ENCODE measurements around the gene FAM83G.
"Not testable (repeated sequence)": the region's sequence is repeated elsewhere in the genome, so short reads cannot be mapped to it uniquely, and the experiment has no call there.

Gene FAM83G

DNA sequence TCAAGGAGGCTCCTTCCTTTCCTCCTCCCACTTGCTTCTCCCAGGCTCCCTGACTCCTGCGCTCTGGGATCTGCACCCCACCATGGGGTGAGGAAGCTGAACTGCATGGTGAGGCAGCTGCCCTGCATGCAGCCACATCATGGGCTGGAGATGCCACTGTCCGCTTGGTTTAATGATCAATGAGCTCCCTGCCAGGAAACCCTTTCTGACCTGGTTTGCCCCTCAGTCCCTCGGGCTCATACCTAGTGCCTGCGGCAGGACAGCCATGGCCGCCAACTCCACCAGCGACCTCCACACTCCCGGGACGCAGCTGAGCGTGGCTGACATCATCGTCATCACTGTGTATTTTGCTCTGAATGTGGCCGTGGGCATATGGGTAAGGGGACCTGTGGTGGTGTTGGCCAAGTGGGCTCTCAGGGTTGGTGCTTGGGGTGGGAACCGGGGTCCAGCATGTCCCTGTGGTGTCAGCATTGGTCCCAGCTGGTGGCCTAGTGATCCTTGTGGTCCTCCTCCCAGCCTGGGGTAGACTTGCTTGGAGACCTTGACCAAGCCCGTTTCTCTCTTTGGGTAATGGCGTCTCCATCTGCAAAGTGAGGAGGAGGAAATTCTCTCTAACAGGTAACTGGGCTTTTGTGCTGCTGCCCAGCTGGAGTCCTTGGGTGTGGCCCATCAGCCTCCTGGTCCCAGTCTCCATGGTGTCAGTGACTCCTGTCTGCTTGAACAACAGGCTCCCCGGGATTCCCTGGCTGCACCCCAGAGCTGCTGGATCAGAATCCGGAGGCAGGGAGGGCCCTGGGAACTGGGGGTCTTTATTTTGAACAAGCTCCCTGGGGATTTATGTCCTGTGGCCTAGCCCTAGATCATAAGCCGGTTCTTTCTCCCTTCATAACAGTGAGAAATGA lies 52.4 kb downstream of the FAM83G start, which contains the start of gene SLC5A10:
Gene SLC5A10 (plus strand): TSS at position 225 of the 902 bp plus-strand sequence. CDS start 41 bp downstream, at position 266.
- DNase-seq (ENCODE audit: low read depth) = no peak

DNA sequence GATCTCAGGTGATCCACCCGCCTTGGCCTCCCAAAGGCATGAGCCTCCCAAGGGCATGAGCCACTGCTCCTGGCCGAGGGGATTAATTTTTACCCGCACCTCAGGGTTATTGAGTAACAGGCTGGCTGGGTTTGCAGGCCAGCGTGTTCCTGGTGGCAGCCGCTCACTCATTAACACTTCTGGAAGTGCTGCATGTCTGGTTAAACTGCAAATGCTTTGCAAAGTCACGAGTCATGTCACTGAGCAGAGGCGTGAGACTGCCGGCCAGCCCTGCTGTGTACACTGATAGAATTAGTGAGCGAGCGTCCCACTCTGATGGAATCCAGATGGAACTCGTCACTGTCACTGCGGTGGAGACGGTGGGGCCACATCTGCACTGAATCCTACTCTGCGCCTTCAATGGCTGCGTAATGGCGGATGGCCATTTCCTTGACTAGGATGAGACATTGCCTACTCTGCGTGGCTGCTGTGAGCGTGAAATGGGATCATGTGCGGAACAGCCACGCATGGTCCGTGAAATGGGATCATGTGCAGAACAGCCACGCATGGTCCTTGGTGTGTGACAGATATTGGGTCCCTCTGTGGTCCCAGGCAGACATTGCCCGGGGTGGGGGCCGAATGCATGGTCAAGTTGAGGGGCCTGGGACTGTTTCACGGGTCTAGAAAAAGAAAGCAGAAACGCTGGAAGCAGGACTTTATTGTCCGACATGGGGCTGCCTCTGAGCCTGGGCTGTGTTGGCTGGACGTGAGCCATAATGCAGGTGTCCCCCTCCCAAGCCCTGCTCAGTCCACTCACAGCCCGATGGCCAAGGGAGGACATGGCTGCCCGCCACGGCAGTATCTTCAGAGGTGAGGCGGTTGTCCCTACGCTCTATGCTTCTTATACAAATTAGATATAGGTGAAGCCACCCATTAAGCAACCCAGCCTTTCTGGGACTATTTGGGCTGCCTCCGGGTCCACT lies 53.3 kb downstream of the FAM83G start:
- no peak for DNase-seq (ENCODE audit: low read depth)

DNA sequence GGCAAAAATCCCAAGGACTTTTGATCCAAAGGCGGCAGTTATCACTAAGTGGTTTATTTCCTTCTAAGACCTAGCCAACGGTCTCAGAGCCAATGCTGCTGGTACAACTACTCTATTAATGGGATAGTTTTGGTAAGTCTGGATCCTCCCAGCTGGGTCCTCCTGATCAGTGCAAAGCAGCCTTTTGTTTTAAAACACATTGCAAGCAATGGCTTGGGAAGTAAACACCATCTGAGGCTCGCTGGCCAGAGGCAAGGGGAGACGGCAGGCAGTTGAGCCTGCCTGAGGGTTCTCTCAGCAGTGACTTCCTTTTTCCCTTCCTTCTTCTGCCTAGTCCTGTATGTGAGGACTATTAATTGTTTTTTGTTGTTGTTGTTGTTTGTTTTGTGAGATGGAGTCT lies 54.2 kb downstream of the FAM83G start:
- DNase-seq (ENCODE audit: low read depth) = no peak

DNA sequence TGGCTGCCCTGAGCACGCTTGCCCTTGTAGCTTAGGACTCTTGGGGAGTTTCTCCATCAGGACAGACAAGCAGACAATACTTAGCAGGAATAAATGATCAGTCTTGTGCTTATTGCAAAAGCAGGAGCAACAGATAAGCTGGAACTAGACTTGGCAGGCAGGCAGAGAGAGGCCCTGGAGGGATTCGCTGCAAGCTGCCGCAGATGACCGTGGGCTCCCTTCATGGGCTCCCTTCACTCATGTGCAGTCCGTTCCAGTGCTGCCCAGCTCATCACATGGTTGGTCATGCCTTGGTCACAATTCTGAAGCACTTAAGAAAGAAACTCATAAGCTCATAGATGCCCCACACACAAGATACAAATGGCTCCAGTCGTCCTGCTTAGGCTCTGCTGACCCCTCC lies 55.0 kb downstream of the FAM83G start:
- DNase-seq (ENCODE audit: low read depth) = no peak

DNA sequence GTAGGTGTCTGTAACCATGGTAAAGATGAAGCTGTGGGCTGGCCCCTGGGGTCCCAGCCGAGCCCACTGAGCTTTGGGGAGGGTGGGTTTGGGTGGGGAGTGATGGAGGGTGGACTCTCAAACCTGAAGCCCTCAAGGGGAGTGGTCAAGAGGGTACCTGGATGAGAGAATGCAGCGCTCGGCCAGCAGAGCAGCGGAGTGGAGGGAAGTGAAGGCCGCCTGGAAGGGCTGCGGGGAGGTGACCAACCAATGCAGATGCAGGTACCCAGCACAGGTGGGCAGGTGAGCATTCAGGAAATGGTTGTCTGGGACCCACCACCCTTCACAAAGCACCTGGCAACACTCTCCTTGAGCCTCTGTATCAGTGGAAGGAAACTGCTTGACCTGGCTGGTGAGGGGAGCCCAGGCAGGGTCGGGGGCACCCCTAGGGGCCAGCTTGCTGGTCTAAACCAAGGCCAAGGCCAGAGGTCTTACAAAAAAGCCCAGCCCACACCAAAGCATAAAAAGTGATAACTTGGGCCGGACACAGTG lies 56.0 kb downstream of the FAM83G start:
- DNase-seq (ENCODE audit: low read depth) = no peak

DNA sequence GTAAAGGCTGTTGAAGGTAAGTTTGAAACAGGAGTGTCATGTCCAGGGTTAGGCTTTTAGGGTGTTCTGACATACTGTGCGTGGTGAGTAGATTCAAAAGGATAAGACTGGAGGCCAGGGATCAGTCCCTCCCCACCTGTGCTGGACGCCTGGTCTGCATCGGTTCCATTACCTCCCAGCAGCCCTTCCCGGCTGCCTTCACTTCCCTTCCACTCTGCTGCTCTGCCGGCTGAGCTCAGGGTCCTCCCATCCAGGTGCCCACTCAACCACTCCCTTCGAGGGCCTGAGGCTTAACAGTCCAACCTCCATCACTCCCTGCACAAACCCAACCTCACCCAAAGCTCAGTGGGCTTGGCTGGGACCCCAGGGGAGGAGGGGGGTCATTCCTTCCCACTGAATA lies 56.7 kb downstream of the FAM83G start:
- no peak for DNase-seq (ENCODE audit: low read depth)

DNA sequence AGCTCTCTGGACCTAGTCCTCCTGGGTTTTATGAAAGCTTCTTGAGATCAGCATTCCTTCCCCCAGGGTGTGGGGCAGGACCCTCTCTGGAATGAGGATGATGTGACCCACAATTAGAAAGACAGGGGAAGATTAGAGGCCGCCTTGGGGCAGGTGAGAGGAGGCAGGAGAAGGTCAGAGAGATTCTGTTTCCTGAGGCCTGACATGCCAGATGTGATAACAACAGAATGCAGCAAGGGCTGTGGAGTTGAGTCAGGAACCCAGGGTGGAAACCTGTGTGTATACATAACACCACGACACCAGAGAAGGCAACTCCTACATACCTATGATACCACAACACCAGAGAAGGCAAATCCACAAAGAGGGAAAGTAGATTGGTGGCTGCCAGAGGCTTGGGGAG lies 58.0 kb downstream of the FAM83G start:
- no peak for DNase-seq (ENCODE audit: low read depth)

DNA sequence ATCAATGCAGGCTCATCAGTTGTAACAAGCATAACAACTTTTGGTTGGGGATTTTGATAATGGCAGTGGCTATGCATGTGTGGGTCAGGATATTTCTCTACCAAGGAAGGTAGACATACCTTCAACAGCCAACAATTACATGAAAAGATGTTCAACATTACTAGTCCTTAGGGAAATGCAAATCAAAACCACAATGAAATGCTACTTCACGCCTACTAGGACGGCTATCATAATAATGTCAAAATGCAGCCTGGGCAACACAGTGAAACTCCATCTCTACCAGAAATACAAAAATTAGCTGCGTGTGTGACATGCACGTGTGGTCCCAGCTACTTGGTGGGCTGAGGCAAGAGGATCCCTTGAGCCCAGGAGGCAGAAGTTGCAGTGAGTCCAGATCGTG lies 59.9 kb downstream of the FAM83G start:
- DNase-seq (ENCODE audit: low read depth) = no peak

DNA sequence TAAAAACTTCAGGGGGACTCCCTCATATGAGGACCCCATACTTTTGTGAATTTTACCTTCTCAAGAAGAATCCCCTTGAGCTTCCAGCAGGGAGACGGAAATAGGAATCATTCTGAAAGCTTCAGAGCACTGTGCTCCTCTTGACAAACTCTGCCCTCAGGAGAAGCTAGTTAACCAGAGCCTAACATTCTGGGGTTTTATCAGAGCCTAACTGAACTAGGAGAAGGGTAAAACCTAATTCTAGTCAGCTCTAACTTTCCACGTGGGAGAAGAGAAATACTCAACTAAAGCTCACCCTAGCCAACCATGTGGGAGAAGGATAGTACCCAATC lies 65.9 kb downstream of the FAM83G start:
- no peak for DNase-seq (ENCODE audit: low read depth)

DNA sequence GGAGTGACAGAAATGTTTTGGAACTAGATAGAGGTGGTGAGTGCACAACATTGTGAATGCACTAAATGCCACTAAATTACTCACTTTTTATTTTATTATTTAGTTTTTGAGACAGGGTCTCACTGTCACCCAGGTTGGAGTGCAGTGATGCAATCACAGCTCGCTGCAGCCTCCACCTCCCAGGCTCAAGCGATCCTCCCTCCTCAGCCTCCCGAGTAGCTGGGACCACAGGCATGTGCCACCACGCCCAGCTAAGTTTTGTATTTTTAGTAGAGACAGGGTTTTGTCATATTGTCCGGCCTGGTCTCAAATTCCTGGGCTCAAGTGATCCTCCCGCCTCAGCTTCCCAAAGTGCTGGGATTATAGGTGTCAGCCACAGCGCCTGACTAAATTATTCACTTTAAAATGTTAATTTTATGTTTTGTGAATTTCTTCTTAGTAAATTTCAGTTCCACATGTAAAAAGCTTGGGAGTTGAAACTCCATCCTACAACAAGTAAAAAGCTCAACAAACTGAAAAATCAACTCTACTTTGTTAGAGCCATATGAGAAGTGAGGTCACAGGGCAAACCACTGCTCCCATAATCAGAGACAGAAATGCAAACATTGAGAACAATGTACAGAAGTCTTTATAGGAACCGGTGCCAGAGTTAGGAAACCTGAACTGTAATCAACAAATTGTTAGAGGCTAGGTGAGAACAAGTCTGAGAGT lies 66.4 kb downstream of the FAM83G start:
- DNase-seq (ENCODE audit: low read depth) = no peak

DNA sequence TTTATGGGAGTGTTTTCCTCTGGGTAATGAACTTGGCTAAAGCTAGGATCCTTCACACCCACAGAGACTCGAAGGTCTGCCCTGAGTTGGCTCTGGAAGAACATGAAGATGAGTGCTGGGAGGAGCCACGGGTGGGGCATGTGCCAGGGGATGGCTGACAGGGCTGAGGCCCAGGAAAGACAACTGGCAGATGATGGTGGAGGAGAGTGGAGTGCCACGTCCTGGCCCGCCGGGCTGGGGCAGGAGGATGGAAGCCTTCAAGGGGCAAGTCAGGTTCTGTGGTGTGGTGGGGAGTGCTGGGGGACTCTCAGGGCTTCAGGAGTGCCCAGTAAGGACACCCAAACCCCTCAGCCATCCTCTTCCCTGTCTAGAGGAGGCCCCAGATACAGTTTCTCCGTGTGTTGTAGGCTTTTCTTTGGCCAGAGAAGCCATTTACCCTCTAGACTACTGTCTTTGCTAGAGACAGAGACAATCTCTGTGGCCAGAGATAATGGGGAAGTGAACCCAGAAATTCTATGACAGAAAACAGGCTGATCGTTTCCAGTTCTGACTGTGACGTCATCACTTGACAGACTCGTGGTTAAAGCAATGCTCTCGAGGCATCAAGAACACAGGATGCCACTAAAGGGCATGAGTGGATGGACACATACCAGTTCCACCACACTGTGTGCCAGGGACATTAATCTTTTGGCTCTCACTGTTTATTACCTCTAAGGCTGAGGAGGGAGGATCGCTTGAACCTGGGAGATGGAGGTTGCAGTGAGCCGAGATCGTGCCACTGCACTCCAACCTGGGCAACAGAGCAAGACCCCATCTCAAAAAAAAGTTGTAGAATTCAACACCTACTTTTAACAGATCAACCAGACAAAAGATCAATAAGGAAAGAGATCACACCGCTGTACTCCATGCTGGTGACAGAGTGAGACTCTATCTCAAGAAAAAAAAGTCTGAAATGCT lies 71.2 kb downstream of the FAM83G start:
- DNase-seq (ENCODE audit: low read depth) = no peak

DNA sequence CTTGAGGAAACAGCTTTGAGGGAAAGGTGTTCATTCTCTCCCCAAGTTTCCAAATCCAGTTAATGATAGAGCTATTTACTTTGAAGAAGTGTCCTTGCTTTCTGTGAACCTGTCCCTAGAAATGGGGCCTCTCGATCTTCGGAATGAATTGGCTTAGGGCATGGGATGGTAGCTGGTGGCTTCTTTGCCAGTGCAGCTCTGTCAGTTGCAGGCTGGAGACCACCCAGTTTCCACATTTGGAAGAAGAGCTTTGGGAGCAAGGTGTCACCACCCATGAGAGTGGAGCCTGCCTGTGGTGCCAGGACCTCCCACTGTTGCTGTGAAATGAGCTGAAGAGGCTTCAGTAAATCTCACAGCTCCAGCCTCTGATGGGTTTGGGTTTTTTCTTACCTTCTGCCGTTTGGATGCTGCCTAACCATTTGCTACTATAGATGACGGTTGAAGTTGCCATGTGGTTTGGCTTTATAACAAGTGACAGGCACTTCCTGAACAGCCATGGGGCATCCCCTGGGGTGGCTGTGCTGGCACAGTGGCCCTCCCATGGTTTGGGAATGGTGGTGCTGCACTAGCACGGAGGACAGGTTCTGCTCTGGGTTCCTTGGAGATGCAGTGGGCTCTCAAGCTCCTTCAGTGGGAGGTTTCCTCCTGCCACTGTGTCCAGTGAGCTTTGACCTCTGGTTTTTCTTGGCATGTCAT lies 72.1 kb downstream of the FAM83G start:
- DNase-seq (ENCODE audit: low read depth) = no peak

DNA sequence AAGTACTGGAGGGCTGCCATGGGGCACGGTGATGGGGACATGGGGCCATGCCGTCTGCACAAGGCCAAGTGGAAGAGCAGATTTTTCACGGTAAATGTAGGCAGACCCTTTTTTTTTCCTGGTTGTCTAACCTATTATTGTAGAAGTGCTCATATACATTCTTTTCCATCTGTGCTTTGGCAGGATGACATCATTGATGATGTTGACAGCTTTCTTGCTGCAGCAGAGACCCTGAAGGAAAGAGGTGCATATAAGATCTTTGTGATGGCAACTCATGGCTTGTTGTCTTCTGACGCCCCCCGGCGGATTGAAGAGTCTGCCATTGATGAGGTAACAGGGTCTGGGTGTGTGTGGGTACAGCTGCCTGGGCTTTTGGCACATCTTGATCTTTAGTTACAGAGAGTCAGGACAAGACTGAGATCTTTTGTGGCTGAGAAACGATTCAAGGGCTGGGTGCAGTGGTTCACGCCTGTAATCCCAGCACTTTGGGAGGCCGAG lies 75.9 kb downstream of the FAM83G start:
- DNase-seq (ENCODE audit: low read depth) = no peak

DNA sequence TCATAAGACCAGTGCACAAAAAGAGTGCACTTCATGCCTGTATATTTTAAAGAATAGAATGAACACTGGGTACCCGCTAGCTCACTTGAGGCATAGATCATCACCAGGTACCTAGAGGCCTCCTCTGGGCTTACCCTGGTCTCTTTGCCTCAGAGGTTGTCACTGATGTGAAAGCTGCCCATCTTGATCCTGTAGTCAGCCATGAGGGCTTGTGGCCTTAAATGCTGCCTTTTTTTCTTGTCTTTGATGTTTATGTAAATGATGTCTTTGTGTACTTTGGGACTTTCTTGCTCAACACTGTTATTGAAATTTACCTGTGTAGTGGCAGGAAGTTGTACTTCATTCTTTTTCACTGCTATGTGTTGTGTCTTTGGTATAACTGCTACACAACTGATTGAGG lies 79.4 kb downstream of the FAM83G start:
- DNase-seq (ENCODE audit: low read depth) = no peak

DNA sequence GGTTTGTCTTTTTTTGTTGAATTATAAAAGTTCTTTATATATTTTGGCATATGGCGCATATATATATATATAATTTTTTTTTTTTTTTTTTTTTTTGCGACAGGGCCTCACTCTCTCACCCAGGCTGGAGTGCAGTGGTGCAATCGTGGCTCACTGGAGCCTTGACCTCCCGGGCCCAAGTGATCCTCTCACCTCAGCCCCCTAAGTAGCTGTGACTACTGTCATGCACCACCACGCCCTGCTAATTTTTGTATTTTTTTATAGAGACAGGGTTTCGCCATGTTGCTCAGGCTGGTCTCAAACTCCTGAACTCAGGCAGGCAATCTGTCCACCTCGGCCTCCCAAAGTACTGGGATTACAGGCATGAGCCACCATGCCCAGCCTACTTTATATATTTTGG lies 82.0 kb downstream of the FAM83G start:
- not testable (repeated sequence) for DNase-seq (ENCODE audit: low read depth)

DNA sequence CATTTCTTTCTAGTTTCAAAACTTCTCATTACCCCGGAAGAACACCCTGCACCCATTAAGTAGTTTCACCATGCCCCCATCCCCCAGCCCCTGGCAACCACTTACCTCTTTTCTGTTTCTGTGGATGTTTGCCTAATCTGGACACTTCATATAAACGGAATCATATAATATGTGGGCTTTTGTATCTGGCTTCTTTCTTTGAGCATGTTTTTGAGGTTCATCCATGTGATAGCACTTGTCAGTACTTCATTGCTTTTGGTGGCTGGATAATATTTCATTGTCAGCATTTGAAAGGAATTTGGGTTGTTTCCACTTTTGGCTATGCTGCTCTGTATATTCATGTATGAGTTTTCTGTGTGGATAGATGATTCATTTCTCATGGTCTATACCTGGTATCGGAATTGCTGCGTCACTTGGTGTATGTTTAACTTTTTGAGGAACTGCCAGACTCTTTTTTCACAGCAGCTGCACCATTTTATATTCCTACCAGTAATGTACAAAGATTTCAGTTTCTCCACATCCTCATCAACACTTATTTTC lies 82.6 kb downstream of the FAM83G start:
- no peak for DNase-seq (ENCODE audit: low read depth)

DNA sequence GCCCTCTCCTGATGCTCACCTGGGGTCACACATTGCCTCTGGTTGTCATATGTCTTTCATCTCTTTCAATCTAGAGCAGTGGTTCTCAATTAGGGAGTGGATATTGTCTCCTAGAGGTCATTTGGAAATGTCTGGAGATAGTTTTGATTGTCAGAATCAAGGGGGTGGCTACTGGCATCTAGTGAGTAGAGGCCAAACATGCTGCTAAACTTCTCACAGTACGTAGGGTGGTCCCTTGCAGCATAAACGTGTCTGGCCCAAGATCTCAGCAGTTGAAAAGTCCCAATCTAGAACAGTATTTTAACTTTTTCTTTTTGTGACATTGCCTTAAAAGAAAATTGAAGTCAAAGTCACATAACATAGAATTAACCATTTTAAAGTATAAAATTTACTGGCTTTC lies 83.1 kb downstream of the FAM83G start:
- no peak for DNase-seq (ENCODE audit: low read depth)

DNA sequence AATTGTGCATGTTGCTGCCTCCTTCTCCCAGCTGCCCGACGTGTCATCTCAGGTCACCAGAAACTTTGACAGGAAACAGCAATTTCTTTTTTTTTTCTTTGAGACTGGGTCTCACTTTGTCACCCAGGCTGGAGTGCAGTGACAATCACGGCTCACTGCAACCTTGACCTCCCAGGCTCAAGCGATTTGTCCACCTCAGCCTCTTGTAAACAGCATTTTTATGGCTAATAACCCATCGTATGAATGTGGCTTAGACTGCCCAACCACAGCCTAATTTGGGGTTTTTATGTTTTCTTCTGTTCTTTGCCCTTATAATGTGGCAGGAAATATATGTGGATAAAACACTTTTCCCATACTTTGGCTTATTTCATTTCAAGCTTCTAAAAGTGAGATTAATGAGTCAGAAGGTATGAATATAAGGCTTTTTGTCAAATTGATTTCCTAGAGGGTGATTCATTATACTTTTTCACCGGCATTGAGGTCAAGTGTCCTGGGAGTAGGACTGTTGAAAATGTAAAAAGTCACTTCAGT lies 83.6 kb downstream of the FAM83G start:
- no peak for DNase-seq (ENCODE audit: low read depth)

DNA sequence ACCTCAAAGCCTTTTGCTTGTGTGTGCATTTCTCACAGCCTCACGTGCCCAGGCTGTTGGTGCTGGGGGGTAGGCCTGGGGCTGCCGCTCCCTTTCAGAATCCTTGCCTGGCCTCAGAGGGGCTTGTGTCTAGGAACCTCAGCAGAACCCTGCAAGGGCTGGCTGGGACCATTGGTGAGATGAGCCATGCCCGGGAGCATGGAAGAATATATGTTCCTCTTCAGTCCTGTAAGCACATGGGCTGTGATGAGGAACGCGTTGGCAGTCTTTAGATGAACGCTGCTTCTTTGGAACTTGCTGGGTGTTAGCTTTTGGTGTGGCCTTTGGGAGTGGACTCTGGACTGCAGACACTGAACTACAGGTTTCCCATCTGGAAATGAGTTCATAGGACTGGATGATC lies 84.6 kb downstream of the FAM83G start:
- no peak for DNase-seq (ENCODE audit: low read depth)
